Globus pallidus (tissue), 1 donor: Measurements from ENCODE around the gene UCN.
"Not testable (repeated sequence)": the region's sequence is repeated elsewhere in the genome, so short reads cannot be mapped to it uniquely, and the experiment has no call there.

Source experiments
- DNase-seq: peaks from one replicate; pipeline ENCODE4 v3.0.0-alpha.2; 2015; ENCODE audit warnings: low spot score

Gene UCN

GRCh38 chr2:27314709-27315108 is 6.5 kb upstream of the UCN start:
- no peak for DNase-seq

- DNase-seq, result no peak
Measured at GRCh38 chr2:27313882-27314645, 5.8 kb upstream of the UCN start.

- DNase-seq, result no peak
Measured at GRCh38 chr2:27312152-27312551, 3.9 kb upstream of the UCN start.

- DNase-seq, result no peak
Measured at GRCh38 chr2:27309651-27310050, 1.4 kb upstream of the UCN start.

GRCh38 chr2:27307545-27308358 is 493 bp downstream of the UCN start:
- no peak for DNase-seq

GRCh38 chr2:27307287-27307544 is 1.0 kb downstream of the UCN start:
- DNase-seq, result no peak

- DNase-seq, result no peak
Measured at GRCh38 chr2:27306573-27307286, 1.5 kb downstream of the UCN start.

GRCh38 chr2:27306136-27306535 is 2.1 kb downstream of the UCN start:
- DNase-seq, result no peak

GRCh38 chr2:27305516-27305915 is 2.7 kb downstream of the UCN start:
- DNase-seq, result no peak

- no peak for DNase-seq
Measured at GRCh38 chr2:27304488-27305240, 3.6 kb downstream of the UCN start.

- peak; percentile 31 for DNase-seq
Measured at GRCh38 chr2:27303093-27304025, 4.9 kb downstream of the UCN start.

GRCh38 chr2:27300606-27301005 is 7.6 kb downstream of the UCN start:
- DNase-seq, result not testable (repeated sequence)

GRCh38 chr2:27298391-27299080 is 9.7 kb downstream of the UCN start:
- no peak for DNase-seq

GRCh38 chr2:27297195-27297594 is 11.1 kb downstream of the UCN start:
- no peak for DNase-seq

- no peak for DNase-seq
Measured at GRCh38 chr2:27296481-27296880, 11.8 kb downstream of the UCN start.

- DNase-seq, result no peak
Measured at GRCh38 chr2:27294928-27295327, 13.3 kb downstream of the UCN start.

- no peak for DNase-seq
Measured at GRCh38 chr2:27291865-27292264, 16.4 kb downstream of the UCN start.

GRCh38 chr2:27290549-27290948 is 17.7 kb downstream of the UCN start:
- DNase-seq, result no peak

GRCh38 chr2:27288610-27289009 is 19.6 kb downstream of the UCN start:
- DNase-seq, result no peak

- DNase-seq, result no peak
Measured at GRCh38 chr2:27285481-27285880, 22.8 kb downstream of the UCN start.

GRCh38 chr2:27284996-27285395 is 23.2 kb downstream of the UCN start:
- no peak for DNase-seq
